MG63 (cell line): ENCODE results near the gene MPDZ. TPM values are rescaled to one million over a fixed set of nuclear protein-coding genes. Genes with fewer than 3 reads are reported as not detected.

ENCODE experiments used
- DNase-seq: peaks from one replicate; pipeline ENCODE4 v3.0.0-alpha.2; 2020
- H3K27me3 ChIP-seq: fragments of 250-450 bp; sonication (Bioruptor Pico); 2 replicates; pipeline ENCODE4 v1.5.1; 2020; ENCODE audit warnings: mild to moderate bottlenecking, moderate library complexity
- H3K36me3 ChIP-seq: fragments of 250-450 bp; sonication (Bioruptor Pico); 2 replicates; pipeline ENCODE4 v1.5.1; 2020; ENCODE audit warnings: mild to moderate bottlenecking, moderate library complexity
- H3K4me3 ChIP-seq: fragments of 250-450 bp; sonication (Bioruptor Pico); 2 replicates; pipeline ENCODE4 v1.5.1; 2020; ENCODE audit warnings: mild to moderate bottlenecking, moderate library complexity
- H3K9me3 ChIP-seq: fragments of 250-450 bp; sonication (Bioruptor Pico); 2 replicates; pipeline ENCODE4 v1.5.1; 2020; ENCODE audit warnings: mild to moderate bottlenecking, moderate library complexity
- total RNA-seq: library from RNA; depleted of rRNA; stranded (reverse); fragments of >200 nt; shearing (Covaris generic); gene quantifications from 2 replicates; pipeline ENCODE4 v1.2.3, GENCODE V29; 2014; ENCODE audit warnings: low replicate concordance; rRNA removed

The MPDZ gene
- total RNA-seq: 71.9 and 74.1 TPM in 2 replicates

- peak within 1 kb of the TSS; percentile 60 for H3K4me3 ChIP-seq
- peak; percentile 96 for DNase-seq
These were observed at the start of gene MPDZ for GRCh38 chr9:13279284-13280141. TSS of gene MPDZ (minus strand) at chr9:13279692. CDS start at chr9:13250315, 29,377 bp downstream.

DNA sequence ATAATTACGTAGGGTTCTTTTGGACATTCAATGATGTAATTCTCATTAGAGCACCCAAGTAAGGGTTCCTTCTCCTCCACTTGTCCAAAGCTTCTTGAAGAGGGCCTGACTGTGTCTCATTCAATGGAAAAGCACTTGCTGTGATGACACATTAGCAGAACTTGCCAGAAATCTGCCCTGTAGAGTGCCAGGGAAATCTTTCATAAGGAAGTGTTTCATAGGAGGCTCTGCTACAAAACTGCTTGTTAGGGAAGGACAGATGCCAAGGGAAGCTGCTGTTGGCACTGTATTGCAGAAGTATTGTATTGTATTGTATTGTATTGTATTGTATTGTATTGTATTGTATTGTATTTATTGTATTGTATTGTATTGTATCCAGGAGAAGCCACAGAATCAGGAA lies 45.5 kb upstream of the MPDZ start:
- no peak overlapping the region for H3K4me3 ChIP-seq
- no peaks in the 10 kb centered on the region for H3K36me3 ChIP-seq
- DNase-seq: peak; percentile 94
- no peaks in the 10 kb centered on the region for H3K9me3 ChIP-seq
- no peaks in the 10 kb centered on the region for H3K27me3 ChIP-seq

More at GRCh38 chr9:13279284-13280141, at the start of gene MPDZ:
- Histone ChIP-seq H3K9me3 (peaks cover 7% of the 10 kb centered on the region; the same call in 1 of the 2 replicates), H3K27me3 (no peaks in the 10 kb centered on the region), H3K36me3 (peaks cover 3% of the 10 kb centered on the region; the same call in 1 of the 2 replicates)

DNA sequence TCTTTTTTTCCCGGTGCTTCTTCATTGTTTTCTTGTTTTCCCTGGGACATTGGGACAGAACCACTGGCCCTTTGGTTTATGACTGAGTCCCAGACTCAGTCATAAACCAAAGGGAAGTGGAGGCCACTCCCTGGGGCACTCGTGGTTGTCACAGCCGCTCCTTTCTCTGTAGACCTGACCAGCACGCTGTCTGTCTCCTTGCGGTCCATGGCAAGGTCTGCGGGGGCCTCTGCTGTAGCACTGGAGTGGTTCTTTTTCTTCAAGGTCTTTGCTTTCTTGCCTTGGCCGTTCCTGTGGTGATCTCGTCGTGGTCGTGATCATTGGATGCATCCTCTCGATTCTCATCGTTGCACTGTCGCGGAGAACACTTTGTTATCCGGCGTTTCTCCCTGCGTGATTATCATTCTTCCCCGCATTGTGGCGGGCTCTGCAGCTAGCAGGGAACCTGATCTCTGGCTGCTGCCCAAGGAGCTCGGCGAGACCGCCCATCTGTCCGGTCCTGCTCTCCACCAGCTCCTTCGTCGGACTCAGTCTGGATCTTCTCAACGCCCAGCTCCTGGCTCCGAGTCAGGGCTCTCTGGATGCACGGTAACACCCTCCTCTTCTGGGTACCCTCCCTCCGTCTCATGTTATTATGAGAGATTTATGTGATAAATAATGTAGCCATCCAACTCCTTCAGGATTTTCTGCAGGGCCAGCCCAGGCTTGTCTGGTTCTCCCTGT lies 43.5 kb upstream of the MPDZ start:
- Histone ChIP-seq H3K4me3 (no peak overlapping the region), H3K9me3 (peaks cover 14% of the 10 kb centered on the region)
- peak; percentile 36 for DNase-seq

DNA sequence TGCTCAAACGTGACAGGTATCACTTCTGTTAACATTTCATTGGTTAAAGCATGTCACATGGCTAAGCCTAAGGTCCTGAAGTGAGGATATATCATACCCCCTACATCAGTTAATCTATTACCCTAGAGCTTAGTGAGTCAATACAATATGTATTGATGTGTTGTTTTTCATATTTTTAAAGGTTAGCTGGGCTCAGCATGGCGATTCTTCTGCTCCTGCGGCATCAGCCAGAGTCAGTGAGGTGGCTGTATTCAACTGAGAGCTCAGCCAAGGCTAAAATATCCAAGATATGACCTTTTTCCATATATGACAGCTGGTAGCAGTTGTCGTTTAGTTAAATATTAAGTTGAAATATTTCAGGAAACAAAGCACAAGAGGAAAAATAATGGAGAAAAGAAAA lies 38.5 kb upstream of the MPDZ start:
- H3K36me3 ChIP-seq: no peaks in the 10 kb centered on the region
- DNase-seq: no peak
- peaks cover 18% of the 10 kb centered on the region for H3K9me3 ChIP-seq
- no peak overlapping the region for H3K4me3 ChIP-seq
- no peaks in the 10 kb centered on the region for H3K27me3 ChIP-seq

More for the DNA sequence above, 43.5 kb upstream of the MPDZ start:
- Histone ChIP-seq H3K27me3 (no peaks in the 10 kb centered on the region), H3K36me3 (no peaks in the 10 kb centered on the region)

- H3K36me3 ChIP-seq: no peaks in the 10 kb centered on the region
- H3K27me3 ChIP-seq: no peaks in the 10 kb centered on the region
- no peak for DNase-seq
- peaks cover 33% of the 10 kb centered on the region for H3K9me3 ChIP-seq
- no peak overlapping the region for H3K4me3 ChIP-seq
These were observed 17.5 kb upstream of the MPDZ start for GRCh38 chr9:13296972-13297371.

GRCh38 chr9:13295556-13295955 lies 16.1 kb upstream of the MPDZ start:
- H3K27me3 ChIP-seq: no peaks in the 10 kb centered on the region
- H3K36me3 ChIP-seq: no peaks in the 10 kb centered on the region
- peaks cover 32% of the 10 kb centered on the region for H3K9me3 ChIP-seq
- no peak for DNase-seq
- no peak overlapping the region for H3K4me3 ChIP-seq

DNA sequence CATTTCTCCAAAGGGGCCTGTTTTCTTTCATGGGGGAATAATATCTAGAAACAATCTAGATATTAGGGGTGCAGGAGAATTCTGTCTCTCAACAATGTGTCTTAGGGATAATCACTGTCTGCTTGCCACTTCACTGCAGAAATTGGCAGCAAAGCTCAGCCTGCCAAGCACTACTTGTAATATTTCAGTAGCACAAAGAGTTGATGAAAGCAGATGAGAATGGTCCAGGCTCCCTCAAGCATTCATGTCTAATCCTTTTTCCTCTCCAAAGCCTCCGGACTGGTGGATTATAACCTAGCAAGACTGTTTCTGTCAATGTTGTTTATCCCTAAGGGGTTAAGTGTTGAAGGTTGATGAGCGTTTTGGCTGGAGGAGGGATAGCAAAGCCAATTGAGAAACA lies 13.3 kb upstream of the MPDZ start:
- H3K9me3 ChIP-seq: peaks cover 25% of the 10 kb centered on the region
- DNase-seq: no peak
- no peak overlapping the region for H3K4me3 ChIP-seq
- no peaks in the 10 kb centered on the region for H3K27me3 ChIP-seq
- H3K36me3 ChIP-seq: no peaks in the 10 kb centered on the region

DNA sequence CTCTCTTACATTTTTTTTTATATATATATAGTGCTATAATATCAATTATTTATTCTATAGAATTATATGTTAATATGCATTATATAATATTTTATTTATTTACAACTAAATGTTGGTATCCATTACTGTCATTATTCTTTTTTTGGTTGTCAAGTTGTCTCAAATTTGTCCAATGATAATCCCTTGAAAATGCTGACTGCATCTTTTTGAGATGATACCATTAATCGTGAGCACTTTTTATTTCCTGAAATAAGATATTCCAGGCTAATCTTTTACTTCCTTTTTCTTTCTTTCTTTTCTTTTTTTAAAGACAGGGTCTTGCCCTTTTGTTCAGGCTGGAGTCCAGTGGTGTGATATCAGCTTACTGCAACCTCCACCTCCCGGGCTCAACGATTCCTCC lies 12.7 kb upstream of the MPDZ start:
- no peak overlapping the region for H3K4me3 ChIP-seq
- H3K36me3 ChIP-seq: no peaks in the 10 kb centered on the region
- DNase-seq: no peak
- H3K9me3 ChIP-seq: peaks cover 19% of the 10 kb centered on the region
- no peaks in the 10 kb centered on the region for H3K27me3 ChIP-seq

- Histone ChIP-seq H3K4me3 (no peak overlapping the region), H3K9me3 (peaks cover 15% of the 10 kb centered on the region), H3K36me3 (no peaks in the 10 kb centered on the region), H3K27me3 (no peaks in the 10 kb centered on the region)
- DNase-seq: no peak
These were observed 12.2 kb upstream of the MPDZ start for GRCh38 chr9:13291718-13292117.

- Histone ChIP-seq H3K27me3 (no peaks in the 10 kb centered on the region), H3K4me3 (no peak overlapping the region), H3K36me3 (no peaks in the 10 kb centered on the region), H3K9me3 (no peaks in the 10 kb centered on the region)
- DNase-seq: no peak
These were observed 4.5 kb upstream of the MPDZ start for GRCh38 chr9:13284011-13284410.

DNA sequence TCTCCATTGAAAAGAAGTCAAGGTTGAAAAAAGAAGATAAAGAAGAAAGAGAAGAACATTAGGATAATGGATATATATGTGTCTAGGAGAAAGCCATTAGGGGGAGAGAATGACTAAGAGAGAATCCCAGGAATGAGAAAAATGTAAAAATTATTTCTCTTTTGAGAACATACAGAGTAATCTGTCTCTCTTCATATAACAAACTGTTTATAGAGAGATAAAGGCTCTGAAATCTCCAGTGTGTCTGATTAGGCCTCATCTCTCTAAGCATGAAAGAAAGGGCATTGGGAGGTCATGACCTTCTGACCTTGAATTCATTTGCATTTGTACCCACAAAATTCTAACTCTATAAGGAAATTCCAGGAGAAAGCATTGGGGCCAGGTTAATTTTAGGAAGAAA lies 3.5 kb upstream of the MPDZ start:
- Histone ChIP-seq H3K36me3 (no peaks in the 10 kb centered on the region), H3K9me3 (no peaks in the 10 kb centered on the region)
- no peak for DNase-seq

DNA sequence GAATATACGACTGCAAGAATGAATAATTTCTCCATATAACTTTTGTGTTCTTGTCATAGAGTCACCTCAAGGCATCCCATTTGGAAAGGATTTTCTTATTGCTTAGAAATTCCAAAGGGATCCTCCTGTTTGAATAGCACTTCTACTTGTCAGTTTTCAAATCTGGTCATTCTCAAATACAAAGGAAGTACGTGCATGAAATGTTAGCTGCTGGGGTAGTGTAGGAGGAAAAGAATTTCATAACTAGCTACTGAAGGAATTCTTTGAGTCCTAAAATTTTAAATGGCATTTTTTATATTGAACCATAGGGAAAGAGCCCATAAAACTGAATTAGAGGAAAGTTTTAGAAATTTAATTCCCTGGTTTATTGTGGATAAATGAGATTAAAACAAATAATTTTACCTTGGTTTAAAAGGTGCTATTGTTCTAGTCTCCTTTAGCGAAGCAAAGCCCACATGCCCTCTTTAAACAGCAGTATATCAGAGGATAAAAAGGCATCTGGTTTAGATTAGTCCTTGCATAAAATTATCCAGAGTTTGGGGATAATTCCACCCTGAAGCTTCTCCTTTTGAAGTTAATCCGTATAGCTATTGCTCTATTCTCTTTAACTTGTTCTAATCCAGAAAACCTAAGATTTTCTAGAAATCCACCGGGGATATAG lies 2.0 kb upstream of the MPDZ start:
- no peak for DNase-seq
- Histone ChIP-seq H3K27me3 (no peaks in the 10 kb centered on the region), H3K9me3 (no peaks in the 10 kb centered on the region), H3K4me3 (no peak overlapping the region), H3K36me3 (no peaks in the 10 kb centered on the region)

More for the DNA sequence above, 3.5 kb upstream of the MPDZ start:
- no peak overlapping the region for H3K4me3 ChIP-seq
- H3K27me3 ChIP-seq: no peaks in the 10 kb centered on the region

DNA sequence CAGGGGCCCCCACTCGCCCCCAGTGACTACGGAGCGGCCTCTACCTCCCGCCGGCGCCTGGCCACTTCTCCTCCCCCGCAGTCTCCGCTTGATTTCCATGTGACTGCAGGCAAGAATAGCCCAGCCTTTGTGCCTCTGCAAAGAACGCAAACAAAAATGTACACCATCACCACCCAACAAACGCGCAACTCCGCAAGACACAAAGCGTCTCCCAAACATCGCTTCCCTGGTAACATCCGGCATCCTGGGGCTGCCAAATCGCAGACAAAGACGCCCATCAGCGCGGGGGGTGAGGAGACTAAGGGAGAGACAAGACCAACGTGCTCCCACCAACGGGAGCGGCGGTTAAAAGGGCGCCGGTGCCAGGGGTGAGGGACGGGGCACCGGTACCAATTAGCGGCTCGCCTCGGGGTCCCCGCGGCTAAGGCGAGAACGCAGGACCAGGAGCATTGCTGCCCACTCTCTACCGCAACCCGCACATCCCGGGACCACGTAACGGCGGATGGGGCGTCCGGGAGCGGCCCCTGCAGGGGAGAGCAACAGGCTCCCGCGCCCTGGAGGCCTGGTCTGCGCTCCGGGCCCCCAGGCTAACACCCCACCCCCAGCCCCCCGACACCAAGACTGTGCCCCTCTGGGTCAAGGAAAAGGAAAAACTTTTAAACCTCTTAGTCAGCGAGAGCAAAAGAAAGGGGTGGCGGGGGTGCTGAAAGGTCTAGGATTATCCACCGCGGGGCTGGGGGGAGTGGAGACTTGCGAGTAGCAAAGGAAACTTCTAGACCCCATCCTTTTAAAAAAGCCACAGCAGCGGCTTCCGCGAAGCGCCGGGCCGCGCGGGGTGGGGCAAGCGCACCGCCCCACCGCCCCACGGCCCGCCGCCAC lies 885 bp downstream of the MPDZ start:
- H3K27me3 ChIP-seq: no peaks in the 10 kb centered on the region
- H3K9me3 ChIP-seq: peaks cover 7% of the 10 kb centered on the region; the same call in 1 of the 2 replicates
- H3K4me3 ChIP-seq: peak overlapping the region; percentile 60
- H3K36me3 ChIP-seq: peaks cover 3% of the 10 kb centered on the region; the same call in 1 of the 2 replicates
- DNase-seq: peak; percentile 94

- Histone ChIP-seq H3K4me3 (peak overlapping the region; percentile 60), H3K36me3 (peaks cover 3% of the 10 kb centered on the region; the same call in 1 of the 2 replicates), H3K9me3 (peaks cover 9% of the 10 kb centered on the region), H3K27me3 (no peaks in the 10 kb centered on the region)
- no peak for DNase-seq
These were observed 1.5 kb downstream of the MPDZ start for GRCh38 chr9:13278023-13278367.

GRCh38 chr9:13274886-13275641 lies 4.4 kb downstream of the MPDZ start:
- no peak overlapping the region for H3K4me3 ChIP-seq
- H3K9me3 ChIP-seq: peaks cover 9% of the 10 kb centered on the region
- peak; percentile 32 for DNase-seq

More at GRCh38 chr9:13274886-13275641, 4.4 kb downstream of the MPDZ start:
- H3K36me3 ChIP-seq: peaks cover 3% of the 10 kb centered on the region; the same call in 1 of the 2 replicates
- no peaks in the 10 kb centered on the region for H3K27me3 ChIP-seq
